Bronchial epithelial cell (primary cell): ENCODE data around the gene HSPA1A. TPM values are rescaled to one million over a fixed set of nuclear protein-coding genes. Genes with fewer than 3 reads are reported as not detected.
A peak's percentile ranks its signal among the peaks of the same experiment; 100 is the strongest.

Source experiments
- DNase-seq: peaks from one replicate; pipeline ENCODE4 v3.0.0-alpha.2; 2010; ENCODE audit warnings: low read depth
- FAIRE-seq: peaks from 2 replicates; lab custom pipeline; 2011; peaks lifted over from hg19 to GRCh38; lab: Jason Lieb, UNC
- H3K27me3 ChIP-seq: 2 replicates; pipeline ENCODE4 v1.5.1; 2011; ENCODE audit warnings: low read length; ENCODE audit not compliant: control insufficient read depth, insufficient read depth
- H3K36me3 ChIP-seq: 2 replicates; pipeline ENCODE4 v1.5.1; 2011; ENCODE audit warnings: low read length; ENCODE audit not compliant: control insufficient read depth, insufficient read depth
- H3K4me3 ChIP-seq: 2 replicates; pipeline ENCODE4 v1.5.1; 2011; ENCODE audit warnings: mild to moderate bottlenecking, low read depth, low read length, control low read depth
- CTCF ChIP-seq: IDR thresholded peaks from 2 replicates; pipeline ENCODE4 v1.5.1; 2011; ENCODE audit warnings: mild to moderate bottlenecking, moderate library complexity, low read length, control low read depth, inconsistent platforms; ENCODE audit not compliant: insufficient read depth, severe bottlenecking
- total RNA-seq: library from RNA; depleted of rRNA; stranded (reverse); fragments of >200 nt; gene quantifications from 2 replicates; pipeline ENCODE4 v1.2.1, GENCODE V29; 2014

The HSPA1A gene
- total RNA-seq, 1 donor from 2014 or later: 50.3 TPM

GRCh38 chr6:31826793-31827285 is 11.5 kb downstream of the HSPA1A start:
- no peak for TF ChIP-seq CTCF
- FAIRE-seq (no peak), DNase-seq (no peak)
- no peaks in the 10 kb centered on the region for H3K27me3 ChIP-seq
- H3K4me3 ChIP-seq: peak overlapping the region; percentile 34
- no peaks in the 10 kb centered on the region for H3K36me3 ChIP-seq

- DNase-seq (peak; percentile 99), FAIRE-seq (no peak)
- no peak for TF ChIP-seq CTCF
- Histone ChIP-seq H3K27me3 (no peaks in the 10 kb centered on the region), H3K36me3 (no peaks in the 10 kb centered on the region), H3K4me3 (peak within 1 kb of the TSS; percentile 83)
Measured at GRCh38 chr6:31827286-31828079, 12.1 kb downstream of the HSPA1A start, which contains the start of gene HSPA1B. Gene HSPA1B (plus strand): TSS chr6:31827738. CDS start chr6:31827951, 213 bp downstream.

GRCh38 chr6:31829633-31830283 is 14.4 kb downstream of the HSPA1A start:
- no peaks in the 10 kb centered on the region for H3K27me3 ChIP-seq
- FAIRE-seq (no peak), DNase-seq (peak; percentile 65)
- TF ChIP-seq CTCF: peak; percentile 10
- peak overlapping the region; percentile 86 for H3K4me3 ChIP-seq
- no peaks in the 10 kb centered on the region for H3K36me3 ChIP-seq

- no peak for DNase-seq
- H3K27me3 ChIP-seq: no peaks in the 10 kb centered on the region
- peak overlapping the region; percentile 86 for H3K4me3 ChIP-seq
- TF ChIP-seq CTCF: no peak
- no peak for FAIRE-seq
- H3K36me3 ChIP-seq: no peaks in the 10 kb centered on the region
Measured at GRCh38 chr6:31830886-31831335, 15.6 kb downstream of the HSPA1A start.

- DNase-seq (no peak), FAIRE-seq (no peak)
- Histone ChIP-seq H3K4me3 (no peak overlapping the region), H3K27me3 (no peaks in the 10 kb centered on the region), H3K36me3 (peaks cover 3% of the 10 kb centered on the region)
- no peak for TF ChIP-seq CTCF
Measured at GRCh38 chr6:31831350-31832215, 16.2 kb downstream of the HSPA1A start.
